K562 (cell line): ENCODE measurements around the gene CD164L2.

ENCODE experiments used
- CEBPB ChIP-seq: fragments of 450-650 bp; IDR thresholded peaks from 2 replicates; pipeline ENCODE4 v1.6.1; 2016; ENCODE audit warnings: missing genetic modification characterization, missing compliant biosample characterization
- MAFK ChIP-seq: IDR thresholded peaks from 2 replicates; pipeline ENCODE4 v1.6.1; 2011; ENCODE audit warnings: low read length, improper control_type of control experiment
- MAZ ChIP-seq, 2 experiments: fragments of 450-650 bp in 1 of 2; sonication (generic) in 1 of 2; formaldehyde crosslinking; IDR thresholded peaks in 1 of 2; conservative IDR thresholded peaks in 1 of 2; 2 replicates each; pipeline versions ENCODE4 v1.4.0 to v1.5.0; 2020; ENCODE audit warnings: mild to moderate bottlenecking in 1 of 2, missing genetic modification reagents in 1 of 2
- USF1 ChIP-seq: sonication (generic); formaldehyde crosslinking; IDR thresholded peaks from 2 replicates; pipeline ENCODE4 v1.9.0; 2022; ENCODE audit warnings: mild to moderate bottlenecking, missing genetic modification reagents
- ZBTB7A ChIP-seq: IDR thresholded peaks from 2 replicates; pipeline ENCODE4 v1.6.1; 2011; ENCODE audit warnings: low read depth, mild to moderate bottlenecking, low read length, moderate library complexity, borderline replicate concordance; ENCODE audit not compliant: control insufficient read depth

GRCh38 chr1:27336756-27337155, 46.4 kb downstream of the CD164L2 start:
- TF ChIP-seq MAFK = no peak
- TF ChIP-seq ZBTB7A = no peak
- no peak for TF ChIP-seq USF1 (CRISPR knock-in tag)
- TF ChIP-seq CEBPB (tag) = no peak
- no peak for TF ChIP-seq MAZ (CRISPR knock-in tag; conservative IDR thresholded peaks at IDR 0.05 in 1 of 2, IDR thresholded peaks at IDR 0.05 in 1 of 2)
